ENCODE measurements around the gene MOCS1. TPM values are rescaled to one million over a fixed set of nuclear protein-coding genes. Genes with fewer than 3 reads are reported as not detected.

MOCS1 gene
- total and polyA plus RNA-seq, 9 of the 15 experiments (the other 6 are each of a cell fraction or from before 2014, with no cell fraction given), result 0.69 to 12.7 (median 8.7) TPM

- Histone ChIP-seq H3K9ac (ENCODE audit: insufficient read depth in 1 of 2, low read depth in 2 of 2, low read length in 2 of 2) (no peak overlapping the region), H2AFZ (ENCODE audit: low read depth, low read length) (no peak overlapping the region)
- in situ Hi-C loops (cut with MboI), result no loop called here
These were observed 46.4 kb downstream of the MOCS1 start for GRCh38 chr6:39887692-39888450.

GRCh38 chr6:39886871-39887270 is 47.4 kb downstream of the MOCS1 start:
- H3K27me3 ChIP-seq (ENCODE audit: control insufficient read depth in 2 of 2, insufficient read depth in 2 of 2, low read length in 2 of 2), result peaks cover 15 to 43% of the 10 kb centered on the region in 2 experiments; a peak in 4 of 5 replicates
- H3K27ac ChIP-seq (ENCODE audit: extremely low read depth, low read depth, low read length), result no peak overlapping the region
- H3K79me2 ChIP-seq (ENCODE audit: control insufficient read depth, insufficient read depth, low read length), result no peaks in the 10 kb centered on the region
- H3K9ac ChIP-seq (ENCODE audit: insufficient read depth in 1 of 2, low read depth in 2 of 2, low read length in 2 of 2), result no peak overlapping the region
- H3K9me3 ChIP-seq (replicated peaks; ENCODE audit: control insufficient read depth, insufficient read depth, low read depth, low read length), result no peaks in the 10 kb centered on the region
- DNase-seq (ENCODE audit: extremely low read depth in 1 of 4, low spot score in 3 of 4), result no peak
- peaks cover 12% of the 10 kb centered on the region for H4K20me1 ChIP-seq (replicated peaks; ENCODE audit: control insufficient read depth, insufficient read depth, low read length)
- WGBS (ENCODE audit: insufficient coverage, low coverage, missing lambda C conversion rate), result 0% methylated on average over 2 of the region's 2 CpGs
- no peaks in the 10 kb centered on the region for H3K4me1 ChIP-seq (replicated peaks in 1 of 2; ENCODE audit: control insufficient read depth in 2 of 2, insufficient read depth in 2 of 2, low read length in 2 of 2)
- in situ Hi-C loops (cut with MboI) (no loop called here), intact Hi-C loops (cut with micrococcal nuclease) (no loop called here)
- H2AFZ ChIP-seq (ENCODE audit: low read depth, low read length), result no peak overlapping the region
- H3K4me3 ChIP-seq, result no peak overlapping the region
- no TSS peak for BruUV-seq (replicated peaks)
- no peak for ATAC-seq
- no peaks in the 10 kb centered on the region for H3K9me1 ChIP-seq (ENCODE audit: control insufficient read depth, insufficient read depth, low read length)
- TF ChIP-seq ZBTB5 (IDR thresholded peaks at IDR 0.05) (no peak), E2F3 (CRISPR knock-in tag; IDR thresholded peaks at IDR 0.05) (no peak), ZBTB1 (CRISPR knock-in tag; IDR thresholded peaks at IDR 0.05; ENCODE audit: borderline replicate concordance, low read depth) (no peak), ZNF316 (IDR thresholded peaks at IDR 0.05) (no peak), TSHZ1 (CRISPR knock-in tag; IDR thresholded peaks at IDR 0.05) (no peak), POLR2AphosphoS2 (IDR thresholded peaks at IDR 0.05; ENCODE audit: low read length) (no peak)
- FAIRE-seq, result no peak
- ChIA-PET POLR2A (interaction anchor here (0.9 to 1.2 kb wide), 3 partner anchors 25 to 1170 kb away, joined by 3 read pairs; no protein-coding TSS in a partner anchor), CTCF (ENCODE audit: low intra/inter-chr PET ratio) (no interaction called here)
- no peaks in the 10 kb centered on the region for H3K36me3 ChIP-seq (ENCODE audit: control insufficient read depth, insufficient read depth, low read length)
- H3K4me2 ChIP-seq (ENCODE audit: insufficient read depth, low read length), result no peak overlapping the region

More at GRCh38 chr6:39887692-39888450, 46.4 kb downstream of the MOCS1 start:
- intact Hi-C loops (cut with micrococcal nuclease), result no loop called here
- no peaks in the 10 kb centered on the region for H3K9me1 ChIP-seq (ENCODE audit: control insufficient read depth, insufficient read depth, low read length)
- H4K20me1 ChIP-seq (replicated peaks; ENCODE audit: control insufficient read depth, insufficient read depth, low read length), result peaks cover 12% of the 10 kb centered on the region
- WGBS (ENCODE audit: insufficient coverage, low coverage, missing lambda C conversion rate), result 1% methylated on average over 11 of the region's 14 CpGs
- H3K4me3 ChIP-seq, result no peak overlapping the region
- no peaks in the 10 kb centered on the region for H3K4me1 ChIP-seq (replicated peaks in 1 of 2; ENCODE audit: control insufficient read depth in 2 of 2, insufficient read depth in 2 of 2, low read length in 2 of 2)
- H3K4me2 ChIP-seq (ENCODE audit: insufficient read depth, low read length), result no peak overlapping the region
- TF ChIP-seq ZNF316 (IDR thresholded peaks at IDR 0.05) (no peak), EGR1 (conservative IDR thresholded peaks at IDR 0.05) (no peak), STAT5B (CRISPR knock-in tag; IDR thresholded peaks at IDR 0.05) (no peak), ESRRB (CRISPR knock-in tag; IDR thresholded peaks at IDR 0.05; ENCODE audit: borderline replicate concordance) (no peak), FIP1L1 (IDR thresholded peaks at IDR 0.05; ENCODE audit: low read depth, low read length, poor library complexity, severe bottlenecking) (no peak), SIRT6 (IDR thresholded peaks at IDR 0.05; ENCODE audit: low read depth, low read length) (no peak)
- no peaks in the 10 kb centered on the region for H3K79me2 ChIP-seq (ENCODE audit: control insufficient read depth, insufficient read depth, low read length)
- no peak for DNase-seq (ENCODE audit: extremely low read depth in 1 of 4, low spot score in 3 of 4)
- no TSS peak for BruUV-seq (replicated peaks)
- no peak overlapping the region for H3K27ac ChIP-seq (ENCODE audit: extremely low read depth, low read depth, low read length)
- no peak for FAIRE-seq
- ChIA-PET CTCF (ENCODE audit: low intra/inter-chr PET ratio) (no interaction called here), POLR2A (interaction anchor here (0.8 to 1.0 kb wide), 3 partner anchors 12 to 1169 kb away, joined by 3 read pairs; no protein-coding TSS in a partner anchor)
- H3K27me3 ChIP-seq (ENCODE audit: control insufficient read depth in 2 of 2, insufficient read depth in 2 of 2, low read length in 2 of 2), result peaks cover 15 to 36% of the 10 kb centered on the region in 2 experiments; a peak in 4 of 5 replicates
- no peaks in the 10 kb centered on the region for H3K9me3 ChIP-seq (replicated peaks; ENCODE audit: control insufficient read depth, insufficient read depth, low read depth, low read length)
- no peaks in the 10 kb centered on the region for H3K36me3 ChIP-seq (ENCODE audit: control insufficient read depth, insufficient read depth, low read length)
- ATAC-seq, result peak; percentile 28; the same call in 1 of the 3 replicates
